Stimulated activated CD8-positive, alpha-beta memory T cell treated with anti-CD3 and anti-CD28 coated beads, Interleukin-4, amount 100 ng/mL, for 4 hours (primary cell): Measurements from ENCODE around the gene IL2RA.
"Not testable (repeated sequence)": the region's sequence is repeated elsewhere in the genome, so short reads cannot be mapped to it uniquely, and the experiment has no call there.

Experiments used
- DNase-seq, 2 donors: peaks; one replicate each; pipeline ENCODE4 v3.0.0-alpha.2; 2020; ENCODE audit warnings: low read depth in 2 of 2, low spot score in 1 of 2

Gene IL2RA

DNA sequence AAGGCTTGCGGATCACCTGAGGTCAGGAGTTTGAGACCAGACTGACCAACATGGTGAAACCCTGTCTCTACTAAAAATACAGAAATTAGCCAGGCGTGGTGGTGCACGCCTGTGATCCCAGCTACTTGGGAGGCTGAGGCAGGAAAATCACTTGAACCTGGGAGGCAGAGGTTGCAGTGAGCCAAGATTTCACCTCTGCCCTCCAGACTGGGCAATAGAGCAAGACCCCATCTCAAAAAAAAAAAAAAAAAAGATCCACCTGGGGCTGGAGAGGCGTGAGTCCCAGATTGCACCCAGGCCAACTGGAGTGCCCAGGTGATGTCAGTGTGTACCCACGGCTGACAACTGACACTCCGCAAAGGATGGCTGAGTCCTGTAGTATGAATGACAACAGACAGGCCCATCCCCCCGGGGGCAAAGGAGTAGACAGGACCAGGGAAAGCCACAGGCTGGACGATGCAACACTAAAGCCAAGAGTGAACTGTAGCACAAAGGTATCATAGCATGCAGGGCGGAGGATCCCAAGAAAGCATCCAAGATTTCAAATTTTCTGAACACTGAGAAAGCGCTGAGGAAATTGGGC lies 99.7 kb downstream of the IL2RA start:
- not testable (repeated sequence) for DNase-seq

DNA sequence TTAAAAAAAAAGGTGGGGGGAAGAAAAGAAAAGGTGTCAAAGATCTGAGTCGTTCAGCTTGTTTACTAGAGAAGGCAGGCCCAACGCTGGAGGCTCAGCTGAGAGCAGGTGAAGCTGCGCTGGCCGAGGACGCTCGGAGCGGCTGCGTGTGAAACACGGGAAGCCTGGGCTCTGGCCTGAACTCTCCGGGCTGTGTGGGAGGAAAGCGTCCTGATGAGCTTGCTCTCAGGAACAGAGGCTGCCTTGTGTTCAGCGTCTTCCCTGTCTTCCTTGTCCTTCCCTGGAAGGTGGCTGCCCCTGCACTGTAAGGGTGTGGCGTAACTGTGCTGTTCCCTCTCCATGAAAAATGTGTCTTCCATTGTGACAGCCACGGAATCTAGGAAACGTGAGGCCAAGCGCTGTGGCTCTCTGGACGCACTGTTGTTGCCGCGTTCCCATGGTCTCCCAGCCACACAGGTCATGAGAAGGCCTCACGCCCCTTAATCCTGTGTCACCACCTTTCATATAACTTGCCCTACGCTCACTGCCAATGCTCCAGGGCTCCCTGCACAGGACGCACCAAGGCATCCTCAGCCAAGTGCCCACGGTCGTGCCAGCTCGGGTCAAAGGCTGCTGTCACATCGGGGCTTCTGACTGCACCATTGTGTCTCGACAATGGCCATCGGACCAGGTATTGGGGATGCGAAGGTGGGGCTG lies 100.6 kb downstream of the IL2RA start:
- no peak for DNase-seq

DNA sequence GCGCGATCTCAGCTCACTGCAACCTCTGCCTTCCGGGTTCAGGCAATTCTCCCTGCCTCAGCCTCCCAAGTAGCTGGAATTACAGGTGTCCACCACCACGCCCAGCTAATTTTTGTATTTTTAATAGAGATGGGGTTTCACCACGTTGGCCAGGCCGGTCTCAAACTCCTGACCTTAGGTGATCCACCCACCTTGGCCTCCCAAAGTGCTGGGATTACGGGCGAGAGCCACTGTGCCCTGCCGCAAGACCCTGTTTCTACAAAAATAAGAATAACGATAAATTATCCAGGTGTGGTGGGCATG lies 101.2 kb downstream of the IL2RA start:
- not testable (repeated sequence) for DNase-seq
